Common myeloid progenitor, CD34-positive (primary cell): ENCODE data around the gene USH1C. TPM values are rescaled to one million over a fixed set of nuclear protein-coding genes. Genes with fewer than 3 reads are reported as not detected.

ENCODE experiments used
- CTCF ChIA-PET: fragments of 350-600 bp; sonication (Branson Sonifier 250); formaldehyde crosslinking; loops from one replicate; lab custom pipeline; 2021; ENCODE audit warnings: antibody characterized with exemption; lab: Charles Lee
- POLR2A ChIA-PET: fragments of 350-600 bp; sonication (Branson Sonifier 250); formaldehyde crosslinking; loops from one replicate; lab custom pipeline; 2021; ENCODE audit warnings: antibody characterized with exemption; lab: Charles Lee
- DNase-seq, 3 donors: peaks; one replicate each; pipeline versions ENCODE4 v3.0.0 to v3.0.0-alpha.2; 2013
- H3K27ac ChIP-seq, 2 experiments: 1 replicate in 1 of 2; 2 replicates in 1 of 2; pipeline ENCODE4 v1.7.0; 2013; ENCODE audit warnings: inconsistent platforms in 2 of 2, low read length in 2 of 2, mild to moderate bottlenecking in 2 of 2, low read depth in 1 of 2, moderate library complexity in 1 of 2; ENCODE audit not compliant: severe bottlenecking in 2 of 2, insufficient read depth in 1 of 2, poor library complexity in 1 of 2
- H3K27me3 ChIP-seq, 5 experiments: replicated peaks in 2 of 5; 1 replicate in 3 of 5; 2 replicates in 2 of 5; pipeline versions ENCODE4 v1.6.1 to v1.7.0; 2013; ENCODE audit warnings: low read length in 4 of 5, mild to moderate bottlenecking in 2 of 5, moderate library complexity in 2 of 5, inconsistent platforms in 1 of 5; ENCODE audit not compliant: insufficient read depth in 5 of 5, control insufficient read depth in 4 of 5
- H3K36me3 ChIP-seq, 4 experiments: 1 replicate in 2 of 4; 2 replicates in 2 of 4; pipeline versions ENCODE4 v1.6.1 to v1.7.0; 2013; ENCODE audit warnings: low read length in 3 of 4, control low read depth in 1 of 4, mild to moderate bottlenecking in 1 of 4; ENCODE audit not compliant: control insufficient read depth in 4 of 4, insufficient read depth in 4 of 4
- H3K4me1 ChIP-seq, 4 experiments: 1 replicate in 3 of 4; 2 replicates in 1 of 4; pipeline versions ENCODE4 v1.6.1 to v1.7.1; 2013; ENCODE audit warnings: low read length in 3 of 4, mild to moderate bottlenecking in 3 of 4, control low read depth in 1 of 4, inconsistent platforms in 1 of 4, moderate library complexity in 1 of 4; ENCODE audit not compliant: control insufficient read depth in 4 of 4, insufficient read depth in 4 of 4; ENCODE audit errors: control extremely low read depth in 1 of 4
- H3K4me3 ChIP-seq, 7 experiments: 1 replicate in 4 of 7; 2 replicates in 3 of 7; pipeline versions ENCODE4 v1.5.1 to v1.7.0; 2013; ENCODE audit warnings: mild to moderate bottlenecking in 7 of 7, low read length in 6 of 7, moderate library complexity in 6 of 7, inconsistent platforms in 2 of 7, low read depth in 2 of 7, control low read depth in 1 of 7; ENCODE audit not compliant: insufficient read depth in 4 of 7, control insufficient read depth in 1 of 7; ENCODE audit errors: extremely low read depth in 1 of 7
- H3K9me3 ChIP-seq, 5 experiments: 1 replicate in 4 of 5; 2 replicates in 1 of 5; pipeline versions ENCODE4 v1.6.1 to v1.7.1; 2013; ENCODE audit warnings: low read length in 4 of 5, mild to moderate bottlenecking in 2 of 5, inconsistent platforms in 1 of 5, low read depth in 1 of 5, moderate library complexity in 1 of 5; ENCODE audit not compliant: control insufficient read depth in 4 of 5, insufficient read depth in 2 of 5; ENCODE audit errors: control extremely low read depth in 1 of 5
- WGBS: methylation state at CpG from one replicate; pipeline ENCODE4 v1.1.5; 2013; ENCODE audit not compliant: insufficient coverage; 5-methylcytosine and 5-hydroxymethylcytosine counted together
- polyA plus RNA-seq: library from polyadenylated mRNA; unstranded; fragments of 120-200 nt; gene quantifications from one replicate; pipeline ENCODE4 v1.2.1, GENCODE V29; 2013

Gene USH1C
- polyA plus RNA-seq: not detected

DNA sequence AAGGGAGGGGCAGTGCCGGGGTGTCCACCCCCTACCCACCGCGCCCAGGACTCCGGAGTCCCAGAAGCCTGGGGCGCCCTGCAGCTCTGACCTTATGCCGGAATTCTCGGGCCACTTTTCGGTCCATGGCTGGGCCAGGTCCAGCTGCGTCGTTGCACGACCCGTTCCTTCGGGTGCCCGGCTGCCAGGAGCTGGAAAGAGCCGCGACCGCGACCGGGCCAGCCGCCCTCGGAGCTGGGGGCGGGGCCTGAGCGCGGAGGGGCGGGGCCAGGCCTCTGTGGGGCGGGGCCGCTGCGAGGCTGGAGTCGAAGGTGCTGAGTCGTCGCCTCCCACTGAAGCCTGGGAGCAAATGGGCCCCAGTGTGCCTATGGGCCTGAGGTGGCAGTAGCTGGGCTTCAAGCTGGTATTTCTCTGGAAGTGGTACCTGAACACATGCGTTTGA is at the start of gene USH1C:
Gene USH1C, minus strand, starts transcription at position 236 of the 442 bp plus-strand sequence. Its CDS starts 109 bp downstream, at position 127.
- peak within 1 kb of the TSS in 2 of 7 experiments; percentile 16 to 40 for H3K4me3 ChIP-seq
- ChIA-PET CTCF (interaction anchor here (0.7 kb wide), 1 partner anchor 1937 kb away, joined by 3 read pairs; no protein-coding TSS in a partner anchor), POLR2A (no interaction called here)
- H3K27me3 ChIP-seq: peaks cover 2 to 63% (median 18%) of the 10 kb centered on the region in 5 experiments
- H3K4me1 ChIP-seq: peaks cover 0 to 5% (median 2%) of the 10 kb centered on the region in 4 experiments
- DNase-seq: peak; percentile 20 to 48 (median 36)
- H3K27ac ChIP-seq: no peak within 1 kb of the TSS
- no peaks in the 10 kb centered on the region for H3K9me3 ChIP-seq
- no peaks in the 10 kb centered on the region for H3K36me3 ChIP-seq
- 6% methylated on average over 22 of the region's 32 CpGs for WGBS

DNA sequence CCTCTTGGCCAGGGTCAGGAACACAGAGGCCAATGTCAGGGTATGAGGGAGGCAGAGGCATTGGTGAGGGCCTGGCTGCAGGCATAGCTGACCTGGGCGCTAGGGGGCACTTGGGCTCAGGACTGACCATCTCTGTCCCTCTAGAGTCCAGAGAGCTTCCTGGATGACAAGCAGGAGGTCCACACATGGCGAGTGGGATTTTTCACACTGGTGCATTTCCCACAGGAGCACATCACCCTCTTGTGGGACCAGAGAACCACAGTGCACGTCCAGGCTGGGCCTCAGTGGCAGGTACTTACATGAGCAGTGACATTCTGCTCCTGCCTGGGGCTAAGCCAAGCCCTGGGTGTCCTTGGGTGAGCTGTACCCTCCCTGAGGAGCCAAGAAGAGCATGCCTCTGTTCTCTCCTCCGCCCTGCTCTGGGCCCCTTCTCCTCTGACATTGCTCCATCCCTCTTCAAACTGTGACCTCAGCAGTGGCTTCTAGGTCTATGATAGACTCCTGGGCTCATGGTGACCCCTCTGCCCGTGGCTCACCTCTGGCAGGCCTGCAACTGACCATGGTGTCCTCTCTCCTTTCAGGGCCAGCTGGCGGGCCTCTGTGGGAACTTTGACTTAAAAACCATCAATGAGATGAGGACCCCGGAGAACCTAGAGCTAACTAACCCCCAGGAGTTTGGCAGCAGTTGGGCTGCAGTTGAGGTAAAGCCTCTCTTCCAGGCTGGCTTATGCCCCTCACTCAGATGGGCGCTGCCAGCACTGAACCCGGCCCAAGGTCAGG is 49.4 kb upstream of the USH1C start:
- DNase-seq: no peak
- Histone ChIP-seq H3K27me3 (peaks cover 0 to 25% (median 2%) of the 10 kb centered on the region in 5 experiments), H3K27ac (no peak overlapping the region), H3K4me3 (no peak overlapping the region), H3K36me3 (no peaks in the 10 kb centered on the region), H3K4me1 (no peaks in the 10 kb centered on the region), H3K9me3 (peaks cover 0 to 4% (median 0%) of the 10 kb centered on the region in 5 experiments)
- POLR2A ChIA-PET: no interaction called here
- CTCF ChIA-PET: no interaction called here
- WGBS: 91% methylated on average over 9 of the region's 9 CpGs

DNA sequence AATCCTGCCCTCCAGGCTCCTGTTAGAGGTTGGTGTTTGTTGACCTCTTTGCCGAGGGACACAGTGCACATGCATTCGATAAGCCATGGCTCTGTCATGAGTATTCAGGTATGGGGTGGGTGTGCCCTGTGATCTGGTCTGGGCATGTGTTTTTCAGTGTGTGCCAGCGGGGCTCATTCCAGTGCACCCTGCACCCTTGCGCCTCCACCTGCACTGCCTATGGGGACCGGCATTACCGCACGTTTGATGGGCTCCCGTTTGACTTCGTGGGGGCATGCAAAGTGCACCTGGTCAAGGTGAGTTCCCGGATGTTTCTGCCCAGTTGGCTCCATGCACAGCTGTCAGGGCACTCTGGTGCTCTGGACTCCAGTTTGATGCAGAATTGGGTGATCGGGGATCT is 47.1 kb upstream of the USH1C start:
- Histone ChIP-seq H3K27ac (no peak overlapping the region), H3K36me3 (no peaks in the 10 kb centered on the region), H3K9me3 (peaks cover 0 to 4% (median 0%) of the 10 kb centered on the region in 5 experiments), H3K4me1 (no peaks in the 10 kb centered on the region), H3K27me3 (peaks cover 0 to 26% (median 8%) of the 10 kb centered on the region in 5 experiments), H3K4me3 (no peak overlapping the region)
- WGBS: 93% methylated on average over 10 of the region's 11 CpGs
- no peak for DNase-seq
- ChIA-PET POLR2A (no interaction called here), CTCF (no interaction called here)

DNA sequence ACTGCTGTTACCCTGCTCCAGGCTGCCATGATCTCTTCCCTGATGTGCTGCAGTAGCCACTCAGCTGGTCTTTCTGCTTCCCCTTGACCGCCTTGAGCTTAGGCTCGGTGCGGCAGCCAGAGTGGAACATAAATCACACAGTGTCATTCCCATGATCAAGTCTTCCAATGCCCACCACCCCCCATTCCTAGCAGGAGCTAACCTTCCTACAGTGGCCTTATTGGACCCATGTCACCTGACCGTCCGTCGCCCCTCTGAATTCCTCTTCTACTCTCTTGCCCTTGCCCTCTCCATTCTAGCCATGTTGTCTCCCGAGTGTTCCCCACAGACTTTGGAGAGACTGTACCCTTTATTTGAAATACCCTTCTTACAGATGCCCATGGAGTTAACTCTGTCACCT is 46.2 kb upstream of the USH1C start:
- CTCF ChIA-PET: no interaction called here
- POLR2A ChIA-PET: no interaction called here
- Histone ChIP-seq H3K4me3 (no peak overlapping the region), H3K27ac (no peak overlapping the region), H3K4me1 (no peaks in the 10 kb centered on the region), H3K36me3 (no peaks in the 10 kb centered on the region), H3K9me3 (peaks cover 0 to 4% (median 0%) of the 10 kb centered on the region in 5 experiments), H3K27me3 (peaks cover 0 to 25% (median 8%) of the 10 kb centered on the region in 5 experiments)
- no peak for DNase-seq
- 95% methylated on average over 7 of the region's 7 CpGs for WGBS

DNA sequence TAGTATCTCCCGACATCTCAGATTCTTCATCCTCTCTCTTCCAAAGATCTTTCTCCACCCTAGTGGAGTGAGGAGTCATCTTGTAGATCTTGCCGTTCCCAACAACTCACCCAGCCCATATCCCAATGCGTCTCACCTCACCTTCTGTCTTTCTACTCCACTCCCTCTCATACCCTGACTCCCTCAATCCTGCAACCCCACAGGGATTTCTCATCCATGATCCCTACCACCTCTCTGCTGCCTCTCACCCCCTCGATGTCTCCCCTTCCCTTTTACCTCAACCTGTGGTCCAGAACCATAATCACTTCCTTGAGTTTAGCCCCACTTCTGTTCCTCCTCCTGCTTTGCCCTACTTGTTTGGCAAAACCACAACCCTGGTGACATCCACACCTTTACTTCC is 44.5 kb upstream of the USH1C start:
- ChIA-PET CTCF (interaction anchor here (0.8 kb wide), 1 partner anchor 512 kb away, joined by 3 read pairs; no protein-coding TSS in a partner anchor), POLR2A (no interaction called here)
- DNase-seq: no peak
- peaks cover 0 to 3% (median 0%) of the 10 kb centered on the region in 5 experiments for H3K9me3 ChIP-seq
- H3K27me3 ChIP-seq: peaks cover 0 to 23% (median 8%) of the 10 kb centered on the region in 5 experiments
- no peak overlapping the region for H3K27ac ChIP-seq
- H3K4me1 ChIP-seq: no peaks in the 10 kb centered on the region
- 86% methylated on average over 4 of the region's 4 CpGs for WGBS
- H3K4me3 ChIP-seq: no peak overlapping the region
- no peaks in the 10 kb centered on the region for H3K36me3 ChIP-seq

DNA sequence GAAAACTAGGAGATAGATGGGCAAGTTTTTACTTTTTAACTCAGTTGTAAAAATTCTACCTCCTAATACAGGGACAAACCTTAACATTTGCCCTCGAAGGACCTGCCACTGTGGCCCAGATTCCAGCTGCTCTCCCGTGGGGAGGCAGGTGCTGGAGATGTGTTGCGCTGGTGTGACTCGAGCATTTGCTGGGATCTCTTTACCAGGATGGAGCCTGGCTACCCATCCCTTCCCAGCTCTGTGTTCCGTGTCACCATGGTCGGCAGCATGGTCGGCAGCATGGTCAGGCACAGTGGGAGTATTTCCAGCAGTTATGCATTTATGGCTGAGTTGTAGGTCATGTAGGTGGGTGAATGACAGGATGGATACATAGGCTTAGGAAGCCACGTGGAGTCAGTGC is 44.0 kb upstream of the USH1C start:
- WGBS: 63% methylated on average over 3 of the region's 8 CpGs
- Histone ChIP-seq H3K4me1 (no peaks in the 10 kb centered on the region), H3K4me3 (no peak overlapping the region), H3K27me3 (peaks cover 0 to 23% (median 7%) of the 10 kb centered on the region in 5 experiments), H3K36me3 (no peaks in the 10 kb centered on the region), H3K27ac (no peak overlapping the region), H3K9me3 (no peaks in the 10 kb centered on the region)
- CTCF ChIA-PET: interaction anchor here (0.8 kb wide), 1 partner anchor 512 kb away, joined by 3 read pairs; no protein-coding TSS in a partner anchor
- no peak for DNase-seq
- POLR2A ChIA-PET: no interaction called here
